NT2/D1 (cell line): ENCODE results near the gene MYLIP.

Experiments used
- SUZ12 ChIP-seq: IDR thresholded peaks from 2 replicates; pipeline ENCODE4 v1.6.1; 2011; ENCODE audit not compliant: insufficient read length, insufficient read depth; ENCODE audit errors: extremely low read depth
- YY1 ChIP-seq: IDR thresholded peaks from 2 replicates; pipeline ENCODE4 v1.6.1; 2011; ENCODE audit not compliant: insufficient read length, insufficient read depth
- ZNF274 ChIP-seq: IDR thresholded peaks from 2 replicates; pipeline ENCODE4 v1.6.1; 2011; ENCODE audit warnings: mild to moderate bottlenecking, low read depth, low read length

GRCh38 chr6:16139556-16139955 lies 10.7 kb downstream of the MYLIP start:
- TF ChIP-seq SUZ12 (no peak), YY1 (no peak), ZNF274 (no peak)
